CD14-positive monocyte (primary cell): ENCODE data around the gene APH1B. TPM values are rescaled to one million over a fixed set of nuclear protein-coding genes. Genes with fewer than 3 reads are reported as not detected.
A peak's percentile ranks its signal among the peaks of the same experiment; 100 is the strongest.

ENCODE experiments used
- DNase-seq, 3 donors: peaks; one replicate each; pipeline ENCODE4 v3.0.0-alpha.2; 2011 to 2022
- H2AFZ ChIP-seq: 2 replicates; pipeline ENCODE4 v1.6.0; 2012; ENCODE audit warnings: mild to moderate bottlenecking, low read depth, low read length, inconsistent platforms; ENCODE audit not compliant: insufficient read depth, poor library complexity, severe bottlenecking
- H3K27ac ChIP-seq, 2 donors: 1 replicate in 1 of 2; 2 replicates in 1 of 2; pipeline ENCODE4 v1.5.1; 2012 to 2013; ENCODE audit warnings: low read length in 2 of 2, control low read depth in 1 of 2, inconsistent platforms in 1 of 2, low read depth in 1 of 2, mild to moderate bottlenecking in 1 of 2
- H3K27me3 ChIP-seq, 2 donors: one replicate each; pipeline versions ENCODE4 v1.6.0 to v1.6.1; 2011 to 2013; ENCODE audit warnings: low read length in 2 of 2; ENCODE audit not compliant: control insufficient read depth in 2 of 2, insufficient read depth in 2 of 2
- H3K36me3 ChIP-seq, 2 donors: replicated peaks in 1 of 2; 1 replicate in 1 of 2; 2 replicates in 1 of 2; pipeline versions ENCODE4 v1.5.1 to v1.6.1; 2012 to 2013; ENCODE audit warnings: low read length in 2 of 2, control low read depth in 1 of 2, inconsistent platforms in 1 of 2, mild to moderate bottlenecking in 1 of 2; ENCODE audit not compliant: insufficient read depth in 2 of 2, control insufficient read depth in 1 of 2
- H3K4me1 ChIP-seq, 2 donors: 1 replicate in 1 of 2; 2 replicates in 1 of 2; pipeline versions ENCODE4 v1.5.1 to v1.6.1; 2012 to 2013; ENCODE audit warnings: low read length in 2 of 2, control low read depth in 1 of 2, inconsistent platforms in 1 of 2, mild to moderate bottlenecking in 1 of 2, moderate library complexity in 1 of 2; ENCODE audit not compliant: insufficient read depth in 2 of 2, control insufficient read depth in 1 of 2
- H3K4me2 ChIP-seq: replicated peaks from 2 replicates; pipeline ENCODE3; 2012; ENCODE audit warnings: low read length, moderate library complexity, mild to moderate bottlenecking; ENCODE audit not compliant: poor library complexity, severe bottlenecking; ENCODE audit errors: extremely low read depth
- H3K4me3 ChIP-seq, 3 experiments: fragments of 200-600 bp in 1 of 3; sonication (generic) in 1 of 3; replicated peaks in 1 of 3; 1 replicate in 2 of 3; 2 replicates in 1 of 3; pipeline ENCODE4 v1.5.1; 2011 to 2013; ENCODE audit warnings: low read length in 3 of 3, mild to moderate bottlenecking in 3 of 3, control low read depth in 2 of 3, low read depth in 2 of 3, inconsistent platforms in 1 of 3, moderate library complexity in 1 of 3
- H3K79me2 ChIP-seq: 2 replicates; pipeline ENCODE4 v1.6.0; 2012; ENCODE audit warnings: mild to moderate bottlenecking, control low read depth, inconsistent platforms, low read length, moderate library complexity; ENCODE audit not compliant: insufficient read depth
- H3K9ac ChIP-seq: 2 replicates; pipeline ENCODE4 v1.6.0; 2017; ENCODE audit warnings: low read length, mild to moderate bottlenecking; ENCODE audit not compliant: insufficient read depth, poor library complexity, severe bottlenecking
- H3K9me3 ChIP-seq, 2 donors: replicated peaks in 1 of 2; 1 replicate in 1 of 2; 2 replicates in 1 of 2; pipeline versions ENCODE4 v1.5.1 to v1.6.1; 2012 to 2013; ENCODE audit warnings: low read length in 2 of 2, control low read depth in 1 of 2; ENCODE audit not compliant: control insufficient read depth in 1 of 2, insufficient read depth in 1 of 2
- H4K20me1 ChIP-seq: 2 replicates; pipeline ENCODE4 v1.6.0; 2012; ENCODE audit warnings: mild to moderate bottlenecking, low read length, control low read depth, moderate library complexity; ENCODE audit not compliant: insufficient read depth
- H3K27ac Mint-ChIP-seq, 7 donors: one replicate each; pipeline ENCODE4 v1.8.0; 2020; ENCODE audit warnings: mild to moderate bottlenecking in 7 of 7, mixed read lengths in 7 of 7, moderate library complexity in 6 of 7, inconsistent platforms in 2 of 7
- H3K27me3 Mint-ChIP-seq, 3 donors: one replicate each; pipeline ENCODE4 v1.8.0; 2021 to 2022; ENCODE audit warnings: low read depth in 3 of 3, mild to moderate bottlenecking in 3 of 3, mixed read lengths in 3 of 3, moderate library complexity in 3 of 3, inconsistent platforms in 1 of 3
- H3K36me3 Mint-ChIP-seq, 2 donors: one replicate each; pipeline ENCODE4 v1.8.0; 2020; ENCODE audit warnings: mixed read lengths in 2 of 2, inconsistent platforms in 1 of 2, mild to moderate bottlenecking in 1 of 2
- H3K4me1 Mint-ChIP-seq: one replicate; pipeline ENCODE4 v1.8.0; 2020; ENCODE audit warnings: mild to moderate bottlenecking, mixed read lengths
- H3K4me3 Mint-ChIP-seq, 2 donors: one replicate each; pipeline ENCODE4 v1.8.0; 2020; ENCODE audit warnings: mild to moderate bottlenecking in 2 of 2, mixed read lengths in 2 of 2, moderate library complexity in 1 of 2
- H3K9me3 Mint-ChIP-seq, 7 donors: one replicate each; pipeline ENCODE4 v1.8.0; 2020 to 2022; ENCODE audit warnings: mixed read lengths in 7 of 7, mild to moderate bottlenecking in 6 of 7, moderate library complexity in 6 of 7, inconsistent platforms in 2 of 7
- CTCF ChIP-seq: fragments of 200-600 bp; IDR thresholded peaks from one replicate; pipeline ENCODE4 v1.8.0; 2022; ENCODE audit warnings: antibody characterized with exemption, mild to moderate bottlenecking
- WGBS: methylation state at CpG from one replicate; pipeline ENCODE4 v1.1.5; 2013; ENCODE audit warnings: missing lambda C conversion rate; ENCODE audit not compliant: insufficient coverage; 5-methylcytosine and 5-hydroxymethylcytosine counted together
- intact Hi-C, 2 donors: fragments of 100-400 bp; cut with micrococcal nuclease; formaldehyde crosslinking; loops; one replicate each; pipeline versions ENCODE4 v1.15.0 to v1.15.1; 2023
- polyA plus RNA-seq, 3 donors: library from polyadenylated mRNA; depleted of rRNA in 1 of 3; unstranded in 2 of 3; stranded (reverse) in 1 of 3; fragments of 300-500 nt in 2 of 3; fragments of >200 nt in 1 of 3; fragmentation: Illumina TruSeq in 2 of 3; gene quantifications; 1 replicate in 2 of 3; 2 replicates in 1 of 3; pipeline ENCODE4 v1.2.3, GENCODE V29; 2012 to 2021

Gene APH1B
- polyA plus RNA-seq, 3 donors: 13.6 to 57.1 (median 54.8) TPM

GRCh38 chr15:63232405-63232804 lies 45.0 kb upstream of the APH1B start:
- Histone ChIP-seq H3K27me3 (no peaks in the 10 kb centered on the region), H3K9me3 (no peaks in the 10 kb centered on the region), H3K79me2 (peaks cover 99% of the 10 kb centered on the region), H3K4me1 (peaks cover 57 to 93% of the 10 kb centered on the region in 2 donors), H3K9ac (no peak overlapping the region), H2AFZ (no peak overlapping the region), H3K36me3 (peaks cover 0 to 12% of the 10 kb centered on the region in 2 donors), H3K4me3 (peak overlapping the region in 1 of 3 experiments; percentile 43), H3K4me2 (peak overlapping the region; percentile 45), H4K20me1 (peaks cover 81% of the 10 kb centered on the region), H3K27ac (peak overlapping the region in 1 of 2 donors; percentile 87)
- Mint-ChIP-seq H3K9me3 (no peaks in the 10 kb centered on the region), H3K4me1 (peaks cover 77% of the 10 kb centered on the region), H3K36me3 (peaks cover 13 to 35% of the 10 kb centered on the region in 2 donors), H3K27ac (peak overlapping the region; percentile 82 to 89 (median 85)), H3K4me3 (no peak overlapping the region), H3K27me3 (no peaks in the 10 kb centered on the region)
- DNase-seq: peak in 2 of 3 donors; percentile 45 to 64
- intact Hi-C loops: loop anchor here (5.0 kb wide), 2 partner anchors 40 to 45 kb away; partner anchors contain the start of gene APH1B (in 1 of the 2)
- WGBS: no CpG with 5 or more reads among the region's 4 CpGs
- no peak for TF ChIP-seq CTCF

GRCh38 chr15:63232943-63233342 lies 44.5 kb upstream of the APH1B start:
- DNase-seq: peak in 2 of 3 donors; percentile 23 to 48
- peaks cover 10 to 32% of the 10 kb centered on the region in 2 donors for H3K36me3 Mint-ChIP-seq
- Histone ChIP-seq H3K9ac (no peak overlapping the region), H3K4me3 (peak overlapping the region in 1 of 3 experiments; percentile 40), H3K79me2 (peaks cover 99% of the 10 kb centered on the region), H3K9me3 (no peaks in the 10 kb centered on the region), H3K27me3 (no peaks in the 10 kb centered on the region), H4K20me1 (peaks cover 81% of the 10 kb centered on the region), H3K4me2 (peak overlapping the region; percentile 48), H3K4me1 (peaks cover 62 to 95% of the 10 kb centered on the region in 2 donors), H3K36me3 (peaks cover 0 to 10% of the 10 kb centered on the region in 2 donors), H3K27ac (peak overlapping the region; percentile 59 to 87), H2AFZ (no peak overlapping the region)
- peaks cover 77% of the 10 kb centered on the region for H3K4me1 Mint-ChIP-seq
- no peaks in the 10 kb centered on the region for H3K27me3 Mint-ChIP-seq
- WGBS: 79% methylated on average over 2 of the region's 5 CpGs
- intact Hi-C loops: loop anchor here (5.0 kb wide), 2 partner anchors 41 to 44 kb away; partner anchors contain the start of gene APH1B (in 1 of the 2)
- TF ChIP-seq CTCF: no peak
- H3K27ac Mint-ChIP-seq: peak overlapping the region in 6 of 7 donors; percentile 69 to 94 (median 86)
- no peaks in the 10 kb centered on the region for H3K9me3 Mint-ChIP-seq
- H3K4me3 Mint-ChIP-seq: no peak overlapping the region
